ENCODE results near the gene ZBTB7A.

The ZBTB7A gene

GRCh38 chr19:4109626-4109945 is 42.9 kb upstream of the ZBTB7A start:
- DNase-seq (ENCODE audit: insufficient read length, low spot score) = no peak
- no peak for TF ChIP-seq CTCF (IDR thresholded peaks at IDR 0.05; ENCODE audit: insufficient read depth, missing control alignments)
- FAIRE-seq = no peak

GRCh38 chr19:4108767-4109625 is 42.3 kb upstream of the ZBTB7A start:
- FAIRE-seq (no peak), DNase-seq (ENCODE audit: insufficient read length, low spot score) (no peak)
- TF ChIP-seq CTCF (IDR thresholded peaks at IDR 0.05; ENCODE audit: insufficient read depth, missing control alignments) = no peak

- FAIRE-seq (no peak), DNase-seq (ENCODE audit: insufficient read length, low spot score) (no peak)
Observed at GRCh38 chr19:4103080-4103433, 36.4 kb upstream of the ZBTB7A start.

GRCh38 chr19:4102339-4103079 is 35.8 kb upstream of the ZBTB7A start:
- FAIRE-seq (no peak), DNase-seq (ENCODE audit: insufficient read length, low spot score) (no peak)
- no peak for TF ChIP-seq CTCF (IDR thresholded peaks at IDR 0.05; ENCODE audit: insufficient read depth, missing control alignments)

More at GRCh38 chr19:4103080-4103433, 36.4 kb upstream of the ZBTB7A start:
- TF ChIP-seq CTCF (IDR thresholded peaks at IDR 0.05; ENCODE audit: insufficient read depth, missing control alignments) = no peak

GRCh38 chr19:4101496-4101770 is 34.7 kb upstream of the ZBTB7A start:
- DNase-seq (ENCODE audit: insufficient read length, low spot score) (no peak), FAIRE-seq (no peak)
- no peak for TF ChIP-seq CTCF (IDR thresholded peaks at IDR 0.05; ENCODE audit: insufficient read depth, missing control alignments)

GRCh38 chr19:4100647-4101495 is 34.2 kb upstream of the ZBTB7A start:
- FAIRE-seq (no peak), DNase-seq (ENCODE audit: insufficient read length, low spot score) (no peak)
- no peak for TF ChIP-seq CTCF (IDR thresholded peaks at IDR 0.05; ENCODE audit: insufficient read depth, missing control alignments)
